Endothelial cell of umbilical vein (primary cell): ENCODE measurements around the gene NINL. TPM values are rescaled to one million over a fixed set of nuclear protein-coding genes. Genes with fewer than 3 reads are reported as not detected.

Experiments used
- BruUV-seq: library from RNA; stranded (reverse); fragments of 400-500 nt; replicated peaks from 2 replicates; lab custom pipeline; 2021; lab: Mats Ljungman, UMichigan
- CTCF ChIA-PET: fragments of 300-600, 350-600 bp; sonication (Branson Sonifier 250); formaldehyde crosslinking; loops from one replicate; lab custom pipeline; 2021; ENCODE audit warnings: antibody characterized with exemption, inconsistent platforms; lab: Charles Lee
- POLR2A ChIA-PET: fragments of 300-600, 350-600 bp; sonication (Branson Sonifier 250); formaldehyde crosslinking; loops from one replicate; lab custom pipeline; 2021; ENCODE audit warnings: antibody characterized with exemption, inconsistent platforms; lab: Charles Lee
- DNase-seq: peaks from one replicate; pipeline ENCODE4 v3.0.0-alpha.2; 2011; ENCODE audit warnings: low read depth, low spot score
- FAIRE-seq: peaks from 2 replicates; lab custom pipeline; 2011; peaks lifted over from hg19 to GRCh38; lab: Jason Lieb, UNC
- H2AFZ ChIP-seq: 2 replicates; pipeline ENCODE4 v1.6.0; 2012; ENCODE audit warnings: low read depth, low read length, control low read depth, inconsistent platforms
- H3K27ac ChIP-seq: 2 replicates; pipeline ENCODE4 v1.5.1; 2011; ENCODE audit warnings: low read depth, mild to moderate bottlenecking, control low read depth, low read length, moderate library complexity; ENCODE audit not compliant: insufficient read depth
- H3K27me3 ChIP-seq, 2 experiments: 2 replicates each; pipeline versions ENCODE4 v1.6.0 to v1.6.1; 2011; ENCODE audit warnings: low read length in 2 of 2, mixed read lengths in 1 of 2; ENCODE audit not compliant: control insufficient read depth in 2 of 2, insufficient read depth in 2 of 2
- H3K36me3 ChIP-seq, 2 experiments: 2 replicates in 1 of 2; 3 replicates in 1 of 2; pipeline ENCODE4 v1.5.1; 2011; ENCODE audit warnings: low read length in 2 of 2, mild to moderate bottlenecking in 1 of 2, moderate library complexity in 1 of 2; ENCODE audit not compliant: control insufficient read depth in 2 of 2, insufficient read depth in 2 of 2; ENCODE audit errors: extremely low read depth in 1 of 2
- H3K4me1 ChIP-seq: 3 replicates; pipeline ENCODE4 v1.5.1; 2011; ENCODE audit warnings: mild to moderate bottlenecking, low read length; ENCODE audit not compliant: control insufficient read depth, insufficient read depth; ENCODE audit errors: extremely low read depth
- H3K4me2 ChIP-seq: 2 replicates; pipeline ENCODE4 v1.6.1; 2011; ENCODE audit warnings: low read length, control low read depth, mixed read lengths; ENCODE audit not compliant: insufficient read depth
- H3K4me3 ChIP-seq, 3 experiments: fragments of 200-600 bp in 1 of 3; sonication (generic), shearing (Covaris generic) in 1 of 3; replicated peaks in 1 of 3; 2 replicates each; pipeline ENCODE4 v1.5.1; 2011 to 2016; ENCODE audit warnings: control low read depth in 3 of 3, low read length in 3 of 3, mild to moderate bottlenecking in 2 of 3, inconsistent platforms in 1 of 3, low read depth in 1 of 3, moderate library complexity in 1 of 3; ENCODE audit not compliant: insufficient read depth in 1 of 3
- H3K79me2 ChIP-seq: 2 replicates; pipeline ENCODE4 v1.6.0; 2012; ENCODE audit warnings: low read length, inconsistent platforms; ENCODE audit not compliant: control insufficient read depth, insufficient read depth
- H3K9ac ChIP-seq: replicated peaks from 2 replicates; pipeline ENCODE3; 2011; ENCODE audit warnings: low read length, control low read depth; ENCODE audit not compliant: insufficient read depth; ENCODE audit errors: extremely low read depth
- H3K9me1 ChIP-seq: replicated peaks from 3 replicates; pipeline ENCODE4 v1.6.0; 2011; ENCODE audit warnings: mild to moderate bottlenecking, low read length; ENCODE audit not compliant: control insufficient read depth, insufficient read depth; ENCODE audit errors: extremely low read depth
- H3K9me3 ChIP-seq: replicated peaks from 2 replicates; pipeline ENCODE4 v1.5.1; 2012; ENCODE audit warnings: low read length, inconsistent platforms; ENCODE audit not compliant: control insufficient read depth, insufficient read depth
- H4K20me1 ChIP-seq: replicated peaks from 2 replicates; pipeline ENCODE3; 2011; ENCODE audit warnings: mild to moderate bottlenecking, low read length; ENCODE audit not compliant: control insufficient read depth, insufficient read depth; ENCODE audit errors: extremely low read depth
- CTCF ChIP-seq, 2 donors: IDR thresholded peaks; 1 replicate in 1 of 2; 2 replicates in 1 of 2; pipeline ENCODE4 v1.5.1; 2011; ENCODE audit warnings: low read length in 2 of 2, mild to moderate bottlenecking in 2 of 2, moderate library complexity in 2 of 2, control low read depth in 1 of 2, inconsistent platforms in 1 of 2, low read depth in 1 of 2; ENCODE audit not compliant: insufficient read depth in 1 of 2; ENCODE audit errors: extremely low read depth in 1 of 2
- EZH2 ChIP-seq: IDR thresholded peaks from 2 replicates; pipeline ENCODE4 v1.6.1; 2012; ENCODE audit warnings: borderline replicate concordance, low read depth, mild to moderate bottlenecking, moderate library complexity, low read length, inconsistent platforms; ENCODE audit not compliant: severe bottlenecking
- FOS ChIP-seq: IDR thresholded peaks from 2 replicates; pipeline ENCODE4 v1.6.1; 2011; ENCODE audit warnings: mild to moderate bottlenecking, low read length, moderate library complexity, borderline replicate concordance; ENCODE audit not compliant: insufficient read depth
- GATA2 ChIP-seq: IDR thresholded peaks from 2 replicates; pipeline ENCODE4 v1.7.0; 2011; ENCODE audit warnings: low read depth, mild to moderate bottlenecking, moderate library complexity, mixed read lengths, low read length; ENCODE audit not compliant: insufficient read length, insufficient read depth
- JUN ChIP-seq: IDR thresholded peaks from 2 replicates; pipeline ENCODE4 v1.6.1; 2011; ENCODE audit warnings: borderline replicate concordance, low read depth; ENCODE audit not compliant: insufficient read length, insufficient read depth
- MAX ChIP-seq: IDR thresholded peaks from 2 replicates; pipeline ENCODE4 v1.6.1; 2011; ENCODE audit not compliant: insufficient read depth, insufficient read length
- MYC ChIP-seq: IDR thresholded peaks from one replicate; pipeline ENCODE4 v1.6.1; 2011; ENCODE audit warnings: mild to moderate bottlenecking, low read depth, low read length
- POLR2A ChIP-seq: IDR thresholded peaks from 2 replicates; pipeline ENCODE4 v1.6.1; 2012; ENCODE audit warnings: low read depth, mild to moderate bottlenecking, control low read depth, low read length
- POLR2AphosphoS5 ChIP-seq: IDR thresholded peaks from 2 replicates; pipeline ENCODE4 v1.6.1; 2012; ENCODE audit warnings: low read depth, mild to moderate bottlenecking, control low read depth, low read length, moderate library complexity; ENCODE audit not compliant: insufficient read depth
- dilution Hi-C: fragments of 300-500 bp; cut with MboI; formaldehyde crosslinking; loops from one replicate; pipeline ENCODE4 v1.15.0; 2019; ENCODE audit warnings: low sequenced_read_pairs; ENCODE audit not compliant: extremely low pct_ligation_motif_present
- intact Hi-C: fragments of 100-400 bp; cut with micrococcal nuclease; formaldehyde crosslinking; loops from one replicate; pipeline ENCODE4 v1.10.0; 2022
- polyA plus RNA-seq, 4 experiments: library from polyadenylated mRNA; depleted of rRNA in 3 of 4; stranded (reverse) in 3 of 4; unstranded in 1 of 4; fragments of >200 nt; gene quantifications; 2 replicates each; pipeline versions ENCODE4 v1.2.1 to v1.2.3, GENCODE V29; 2011 to 2012; ENCODE audit warnings: missing spikeins in 1 of 4
- total RNA-seq: library from RNA; stranded (reverse); gene quantifications from 2 replicates; pipeline ENCODE4 v1.2.3, GENCODE V29; 2021

The NINL gene
- total and polyA plus RNA-seq, 2 donors (not counting 3 experiments of a cell fraction or from before 2014, with no cell fraction given): 13.2 to 25.5 TPM

- dilution Hi-C loops: no loop called here
- H3K79me2 ChIP-seq: no peaks in the 10 kb centered on the region
- POLR2A ChIA-PET: no interaction called here
Measured at GRCh38 chr20:25547063-25547462, 38.3 kb downstream of the NINL start.

More at GRCh38 chr20:25547063-25547462, 38.3 kb downstream of the NINL start:
- intact Hi-C loops: no loop called here
- Histone ChIP-seq H3K4me1 (no peaks in the 10 kb centered on the region), H3K36me3 (no peaks in the 10 kb centered on the region), H2AFZ (no peak overlapping the region), H3K9me1 (no peaks in the 10 kb centered on the region), H3K27me3 (no peaks in the 10 kb centered on the region), H3K9ac (no peak overlapping the region), H4K20me1 (no peaks in the 10 kb centered on the region), H3K4me2 (no peak overlapping the region), H3K27ac (no peak overlapping the region), H3K4me3 (no peak overlapping the region), H3K9me3 (no peaks in the 10 kb centered on the region)
- no TSS peak for BruUV-seq
- FAIRE-seq: no peak
- DNase-seq: no peak
- CTCF ChIA-PET: no interaction called here
- no peak for TF ChIP-seq POLR2AphosphoS5
- TF ChIP-seq FOS: no peak
- TF ChIP-seq EZH2: no peak
- TF ChIP-seq GATA2: no peak
- TF ChIP-seq JUN: no peak
- TF ChIP-seq MAX: no peak
- no peak for TF ChIP-seq CTCF (IDR thresholded peaks at IDR 0.05; ENCODE audit: extremely low read depth in 1 of 2, insufficient read depth in 1 of 2, low read depth in 1 of 2, low read length in 2 of 2)
- TF ChIP-seq POLR2A: no peak
- no peak for TF ChIP-seq MYC
